Neuronal stem cell (in vitro differentiated cells): ENCODE results near the gene POU2AF3. TPM values are rescaled to one million over a fixed set of nuclear protein-coding genes. Genes with fewer than 3 reads are reported as not detected.

ENCODE experiments used
- DNase-seq: peaks from one replicate; pipeline ENCODE4 v3.0.0-alpha.2; 2013; ENCODE audit warnings: low spot score
- H2AFZ ChIP-seq: one replicate; pipeline ENCODE4 v1.6.1; 2013; ENCODE audit warnings: mild to moderate bottlenecking, low read length, inconsistent platforms
- H2AK5ac ChIP-seq: 2 replicates; pipeline ENCODE4 v1.6.1; 2013; ENCODE audit warnings: low read depth, mild to moderate bottlenecking, inconsistent platforms, low read length, moderate library complexity, mixed read lengths
- H2BK120ac ChIP-seq: 2 replicates; pipeline ENCODE4 v1.6.1; 2013; ENCODE audit warnings: low read depth, mild to moderate bottlenecking, inconsistent platforms, low read length, moderate library complexity, mixed read lengths
- H2BK12ac ChIP-seq: one replicate; pipeline ENCODE4 v1.6.1; 2013; ENCODE audit warnings: low read length, inconsistent platforms
- H2BK15ac ChIP-seq: 2 replicates; pipeline ENCODE4 v1.6.1; 2013; ENCODE audit warnings: mild to moderate bottlenecking, low read length, inconsistent platforms, mixed read lengths
- H2BK5ac ChIP-seq: one replicate; pipeline ENCODE4 v1.6.1; 2013; ENCODE audit warnings: inconsistent platforms, mild to moderate bottlenecking, low read length, moderate library complexity
- H3K14ac ChIP-seq: one replicate; pipeline ENCODE4 v1.6.1; 2013; ENCODE audit warnings: low read length, inconsistent platforms
- H3K18ac ChIP-seq: 2 replicates; pipeline ENCODE4 v1.6.1; 2013; ENCODE audit warnings: low read length, inconsistent platforms
- H3K23ac ChIP-seq: 2 replicates; pipeline ENCODE4 v1.6.1; 2013; ENCODE audit warnings: low read depth, mild to moderate bottlenecking, mixed read lengths, low read length, inconsistent platforms; ENCODE audit not compliant: poor library complexity
- H3K27ac ChIP-seq: replicated peaks from 3 replicates; pipeline ENCODE4 v1.5.1; 2013; ENCODE audit warnings: low read length, inconsistent platforms
- H3K27me3 ChIP-seq, 3 experiments: 2 replicates each; pipeline ENCODE4 v1.6.1; 2013; ENCODE audit warnings: low read length in 3 of 3, mild to moderate bottlenecking in 2 of 3, inconsistent platforms in 1 of 3, low read depth in 1 of 3, mixed read lengths in 1 of 3, moderate library complexity in 1 of 3; ENCODE audit not compliant: control insufficient read depth in 3 of 3, insufficient read depth in 3 of 3
- H3K36me3 ChIP-seq, 2 donors: replicated peaks in 1 of 2; 2 replicates each; pipeline ENCODE4 v1.6.1; 2013; ENCODE audit warnings: low read length in 2 of 2; ENCODE audit not compliant: control insufficient read depth in 2 of 2, insufficient read depth in 2 of 2
- H3K4ac ChIP-seq: 2 replicates; pipeline ENCODE4 v1.6.1; 2013; ENCODE audit warnings: inconsistent platforms, mild to moderate bottlenecking, low read length, moderate library complexity
- H3K4me1 ChIP-seq, 2 donors: 1 replicate in 1 of 2; 2 replicates in 1 of 2; pipeline ENCODE4 v1.6.1; 2013; ENCODE audit warnings: low read length in 2 of 2, low read depth in 1 of 2; ENCODE audit not compliant: control insufficient read depth in 2 of 2, insufficient read depth in 1 of 2
- H3K4me2 ChIP-seq: one replicate; pipeline ENCODE4 v1.6.1; 2013; ENCODE audit warnings: mild to moderate bottlenecking, low read length, inconsistent platforms; ENCODE audit not compliant: insufficient read depth, poor library complexity, severe bottlenecking
- H3K4me3 ChIP-seq, 2 donors: 2 replicates each; pipeline ENCODE4 v1.5.1; 2013; ENCODE audit warnings: low read length in 2 of 2, mild to moderate bottlenecking in 2 of 2, inconsistent platforms in 1 of 2, moderate library complexity in 1 of 2
- H3K79me1 ChIP-seq: one replicate; pipeline ENCODE4 v1.6.1; 2013; ENCODE audit warnings: low read depth, mild to moderate bottlenecking, inconsistent platforms, low read length, moderate library complexity
- H3K9ac ChIP-seq: one replicate; pipeline ENCODE4 v1.6.1; 2013; ENCODE audit warnings: mild to moderate bottlenecking, low read depth, low read length, inconsistent platforms; ENCODE audit not compliant: poor library complexity
- H3K9me3 ChIP-seq, 2 donors: replicated peaks in 1 of 2; 2 replicates each; pipeline versions ENCODE3 to v1.6.1; 2013; ENCODE audit warnings: low read length in 2 of 2, mild to moderate bottlenecking in 2 of 2, inconsistent platforms in 1 of 2, low read depth in 1 of 2, mixed read lengths in 1 of 2, moderate library complexity in 1 of 2; ENCODE audit not compliant: control insufficient read depth in 2 of 2, insufficient read depth in 1 of 2
- H4K8ac ChIP-seq: one replicate; pipeline ENCODE4 v1.6.1; 2013; ENCODE audit warnings: low read depth, mild to moderate bottlenecking, inconsistent platforms, low read length, moderate library complexity
- H4K91ac ChIP-seq: one replicate; pipeline ENCODE4 v1.6.1; 2013; ENCODE audit warnings: low read length, low read depth, mild to moderate bottlenecking, inconsistent platforms; ENCODE audit not compliant: poor library complexity
- WGBS, 2 donors: extraction: QIAGEN DNeasy Blood & Tissue Kit; methylation state at CpG; one replicate each; pipeline ENCODE4 v1.1.7; 2013; ENCODE audit warnings: missing lambda C conversion rate in 2 of 2, mixed read lengths in 1 of 2; ENCODE audit not compliant: insufficient read length in 2 of 2, insufficient replicate concordance in 1 of 2; ENCODE audit errors: extremely low coverage in 2 of 2; 5-methylcytosine and 5-hydroxymethylcytosine counted together
- polyA plus RNA-seq, 2 experiments: library from polyadenylated mRNA; stranded (reverse); fragments of 200-250 nt; gene quantifications; one replicate each; pipeline ENCODE4 v1.2.3, GENCODE V29; 2013

Gene POU2AF3
- 2.2 TPM for polyA plus RNA-seq (2013, experiment 1 of 2)
- 2.2 TPM for polyA plus RNA-seq (2013, experiment 2 of 2)

GRCh38 chr11:111298413-111299100 lies at the start of gene POU2AF3:
Gene POU2AF3, plus strand, starts transcription at chr11:111298546. Its CDS starts 36 bp downstream, at chr11:111298582.
- WGBS, 2 donors, result no CpG with 5 or more reads among the region's 57 CpGs
- Histone ChIP-seq H4K8ac (no peak within 1 kb of the TSS), H2BK12ac (peak within 1 kb of the TSS; percentile 58), H3K36me3 (no peaks in the 10 kb centered on the region), H2BK15ac (peak within 1 kb of the TSS; percentile 68), H2AK5ac (no peak within 1 kb of the TSS), H3K9me3 (no peaks in the 10 kb centered on the region), H3K79me1 (no peaks in the 10 kb centered on the region), H3K4ac (no peak within 1 kb of the TSS), H2BK120ac (peak within 1 kb of the TSS; percentile 14), H3K4me1 (peaks cover 2% of the 10 kb centered on the region in 2 donors), H3K27me3 (peaks cover 0 to 68% (median 23%) of the 10 kb centered on the region in 3 experiments), H3K4me2 (peak within 1 kb of the TSS; percentile 82), H2AFZ (peak within 1 kb of the TSS; percentile 89), H3K14ac (no peak within 1 kb of the TSS), H2BK5ac (peak within 1 kb of the TSS; percentile 44), H3K23ac (peak within 1 kb of the TSS; percentile 52), H3K4me3 (peak within 1 kb of the TSS; percentile 29 to 87), H3K9ac (peak within 1 kb of the TSS; percentile 89), H3K18ac (peak within 1 kb of the TSS; percentile 99), H4K91ac (no peak within 1 kb of the TSS), H3K27ac (no peak within 1 kb of the TSS)
- DNase-seq, result no peak

GRCh38 chr11:111250936-111251335 lies 47.4 kb upstream of the POU2AF3 start:
- Histone ChIP-seq H2AK5ac (no peak overlapping the region), H2BK120ac (no peak overlapping the region), H2BK15ac (no peak overlapping the region), H2AFZ (no peak overlapping the region), H3K9me3 (no peaks in the 10 kb centered on the region), H3K23ac (no peak overlapping the region), H3K18ac (no peak overlapping the region), H3K14ac (no peak overlapping the region), H4K8ac (no peak overlapping the region), H3K9ac (no peak overlapping the region), H2BK5ac (no peak overlapping the region), H2BK12ac (no peak overlapping the region), H3K79me1 (no peaks in the 10 kb centered on the region), H3K4me2 (no peak overlapping the region), H3K4me1 (no peaks in the 10 kb centered on the region), H3K27ac (no peak overlapping the region), H3K27me3 (no peaks in the 10 kb centered on the region), H4K91ac (no peak overlapping the region), H3K36me3 (no peaks in the 10 kb centered on the region), H3K4me3 (no peak overlapping the region), H3K4ac (no peak overlapping the region)
- DNase-seq, result no peak
- no CpG with 5 or more reads among the region's 2 CpGs for WGBS, 2 donors

GRCh38 chr11:111253131-111253530 lies 45.2 kb upstream of the POU2AF3 start:
- H3K79me1 ChIP-seq, result no peaks in the 10 kb centered on the region
- H3K27ac ChIP-seq, result no peak overlapping the region
- H2BK5ac ChIP-seq, result no peak overlapping the region
- H2BK15ac ChIP-seq, result no peak overlapping the region
- H3K36me3 ChIP-seq, result no peaks in the 10 kb centered on the region
- no peak overlapping the region for H3K14ac ChIP-seq
- no peak overlapping the region for H3K23ac ChIP-seq
- no peaks in the 10 kb centered on the region for H3K9me3 ChIP-seq
- H3K27me3 ChIP-seq, result no peaks in the 10 kb centered on the region
- H4K91ac ChIP-seq, result no peak overlapping the region
- H2AFZ ChIP-seq, result no peak overlapping the region
- no peak overlapping the region for H3K4me3 ChIP-seq
- H3K4me1 ChIP-seq, result no peaks in the 10 kb centered on the region
- H3K9ac ChIP-seq, result no peak overlapping the region
- no peak overlapping the region for H2BK12ac ChIP-seq
- H4K8ac ChIP-seq, result no peak overlapping the region
- H3K4me2 ChIP-seq, result no peak overlapping the region
- H3K18ac ChIP-seq, result no peak overlapping the region
- no peak for DNase-seq
- H2AK5ac ChIP-seq, result no peak overlapping the region
- no CpG with 5 or more reads among the region's 1 CpG for WGBS, 2 donors
- no peak overlapping the region for H3K4ac ChIP-seq
- no peak overlapping the region for H2BK120ac ChIP-seq

GRCh38 chr11:111253630-111254029 lies 44.7 kb upstream of the POU2AF3 start:
- Histone ChIP-seq H2BK120ac (no peak overlapping the region), H4K8ac (no peak overlapping the region), H3K18ac (no peak overlapping the region), H3K79me1 (no peaks in the 10 kb centered on the region), H3K4me3 (no peak overlapping the region), H3K9ac (no peak overlapping the region), H2BK5ac (no peak overlapping the region), H3K23ac (no peak overlapping the region), H3K4ac (no peak overlapping the region), H2AK5ac (no peak overlapping the region), H3K9me3 (no peaks in the 10 kb centered on the region), H2BK12ac (no peak overlapping the region), H4K91ac (no peak overlapping the region), H3K4me2 (no peak overlapping the region), H3K4me1 (no peaks in the 10 kb centered on the region), H3K27ac (no peak overlapping the region), H3K36me3 (no peaks in the 10 kb centered on the region), H3K27me3 (no peaks in the 10 kb centered on the region), H2AFZ (no peak overlapping the region), H3K14ac (no peak overlapping the region), H2BK15ac (no peak overlapping the region)
- DNase-seq, result no peak
- no CpG with 5 or more reads among the region's 5 CpGs for WGBS, 2 donors
